Prostate gland (tissue), 2 donors: Measurements from ENCODE around the gene DNAJB1. TPM values are rescaled to one million over a fixed set of nuclear protein-coding genes. Genes with fewer than 3 reads are reported as not detected.
"Not testable (repeated sequence)": the region's sequence is repeated elsewhere in the genome, so short reads cannot be mapped to it uniquely, and the experiment has no call there.

ENCODE experiments used
- DNase-seq: peaks from one replicate; pipeline ENCODE4 v3.0.0-alpha.2; 2019; ENCODE audit warnings: low spot score
- H3K27ac ChIP-seq, 2 donors: fragments of 200-600 bp; sonication (generic); 2 replicates each; pipeline ENCODE4 v1.5.1; 2017 to 2019
- H3K27me3 ChIP-seq: fragments of 200-600 bp; sonication (generic); replicated peaks from 2 replicates; pipeline ENCODE4 v1.5.1; 2019; ENCODE audit not compliant: insufficient read depth
- H3K36me3 ChIP-seq, 2 donors: fragments of 200-600 bp; sonication (generic); 1 replicate in 1 of 2; 2 replicates in 1 of 2; pipeline versions ENCODE4 v1.5.1 to v1.8.1; 2017 to 2019
- H3K4me1 ChIP-seq: fragments of 200-600 bp; sonication (generic); replicated peaks from 2 replicates; pipeline ENCODE4 v1.5.1; 2019
- H3K4me3 ChIP-seq, 2 donors: fragments of 200-600 bp; sonication (generic); 2 replicates each; pipeline ENCODE4 v1.5.1; 2017 to 2019
- H3K9me3 ChIP-seq: fragments of 200-600 bp; sonication (generic); 2 replicates; pipeline ENCODE4 v1.5.1; 2017
- POLR2A ChIP-seq: fragments of 450-650 bp; IDR thresholded peaks from one replicate; pipeline ENCODE4 v1.6.1; 2016; ENCODE audit warnings: antibody characterized with exemption, mild to moderate bottlenecking
- POLR2AphosphoS5 ChIP-seq: sonication (generic); formaldehyde crosslinking; IDR thresholded peaks from one replicate; pipeline ENCODE4 v1.6.1; 2017; ENCODE audit warnings: antibody characterized with exemption
- WGBS: methylation state at CpG from one replicate; pipeline ENCODE4 v1.1.5; 2018; 5-methylcytosine and 5-hydroxymethylcytosine counted together
- intact Hi-C: fragments of 100-400 bp; cut with DNase I; formaldehyde crosslinking; loops from one replicate; pipeline ENCODE4 v1.14.2; 2022
- total RNA-seq, 2 donors: library from RNA; depleted of rRNA; stranded (reverse); fragments of >200 nt; gene quantifications; one replicate each; pipeline ENCODE4 v1.1.0, GENCODE V29; 2016
- TF ChIP-seq, protein P1 (sequence below), 4 experiments: fragments of 200-600 bp in 2 of 4; fragments of 450-650 bp in 2 of 4; sonication (generic) in 2 of 4; IDR thresholded peaks; 1 replicate in 3 of 4; 2 replicates in 1 of 4; pipeline ENCODE4 v1.5.1; 2016 to 2019; ENCODE audit warnings: antibody characterized with exemption in 4 of 4, mild to moderate bottlenecking in 2 of 4, moderate library complexity in 2 of 4

The DNAJB1 gene
- total RNA-seq, 2 donors from 2014 or later, result 91.6 to 108 TPM

DNA sequence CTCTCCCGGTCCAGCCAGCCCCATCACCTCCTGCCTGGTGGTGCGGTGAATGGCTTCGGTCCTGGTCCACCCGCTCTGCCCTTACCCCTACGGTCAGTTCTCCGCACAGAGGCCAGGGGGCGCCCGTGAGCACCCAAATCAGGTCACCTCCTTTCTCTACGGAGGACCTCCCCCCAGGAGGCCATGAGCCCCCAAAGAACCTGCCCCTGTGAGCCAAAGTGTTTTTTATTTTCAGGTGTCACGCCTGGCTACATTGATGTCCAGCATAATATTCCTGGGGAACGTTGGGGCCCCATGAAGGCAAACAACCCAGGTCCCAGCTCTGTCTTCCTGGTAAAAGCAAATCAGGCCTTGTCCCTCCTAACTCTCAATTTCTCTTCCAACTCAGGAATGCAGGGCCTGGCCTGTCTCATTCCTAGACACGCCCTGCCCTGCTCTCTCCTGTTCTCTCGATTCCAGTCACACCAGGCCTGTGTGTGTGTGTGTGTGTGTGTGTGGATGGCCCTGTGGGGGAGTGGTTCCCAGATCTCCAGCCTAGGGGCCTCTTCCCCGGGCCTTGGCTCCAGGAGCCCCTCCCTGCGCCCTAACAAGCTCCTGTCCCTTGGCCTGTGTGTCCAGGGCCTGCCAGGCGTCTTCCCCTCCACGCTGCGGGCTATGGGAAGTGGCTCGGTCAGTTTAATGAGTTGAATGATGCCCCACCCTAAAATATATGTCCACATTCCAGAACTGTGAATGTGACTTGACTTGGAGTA lies 12.5 kb downstream of the DNAJB1 start:
- peak overlapping the region; percentile 75 for H3K27ac ChIP-seq

DNA sequence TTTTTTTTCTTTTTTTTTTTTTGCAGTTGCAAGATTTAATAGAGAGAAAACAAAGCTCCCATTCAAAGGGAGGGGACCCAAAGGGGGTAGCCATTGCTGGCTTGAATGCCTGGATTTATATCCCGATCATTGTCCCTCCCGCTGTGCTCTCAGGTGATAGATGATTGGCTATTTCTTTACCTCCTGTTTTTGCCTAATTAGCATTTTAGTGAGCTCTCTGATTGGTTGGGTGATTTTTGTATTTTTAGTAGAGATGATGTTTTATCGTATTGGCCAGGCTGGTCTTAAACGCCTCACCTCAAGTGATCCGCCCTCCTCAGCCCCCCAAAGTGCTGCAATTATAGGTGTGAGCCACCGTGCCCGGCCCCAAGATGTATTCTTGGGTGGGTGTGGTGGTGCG lies 13.6 kb downstream of the DNAJB1 start:
- H3K36me3 ChIP-seq, H3K4me3 ChIP-seq, H3K27me3 ChIP-seq, H3K27ac ChIP-seq, H3K9me3 ChIP-seq, H3K4me1 ChIP-seq, DNase-seq, intact Hi-C loops: not testable (repeated sequence)
- WGBS, result 89% methylated on average over 8 of the region's 8 CpGs

More for the DNA sequence above, 12.5 kb downstream of the DNAJB1 start:
- Histone ChIP-seq H3K27me3 (no peaks in the 10 kb centered on the region), H3K4me3 (no peak overlapping the region), H3K9me3 (no peaks in the 10 kb centered on the region), H3K4me1 (no peaks in the 10 kb centered on the region), H3K36me3 (no peaks in the 10 kb centered on the region)
- DNase-seq, result peak; percentile 58
- intact Hi-C loops, result no loop called here
- WGBS, result 38% methylated on average over 19 of the region's 19 CpGs
- peak; percentile 23 for TF ChIP-seq POLR2AphosphoS5
- TF ChIP-seq POLR2A, result no peak
- TF ChIP-seq, protein P1, sequence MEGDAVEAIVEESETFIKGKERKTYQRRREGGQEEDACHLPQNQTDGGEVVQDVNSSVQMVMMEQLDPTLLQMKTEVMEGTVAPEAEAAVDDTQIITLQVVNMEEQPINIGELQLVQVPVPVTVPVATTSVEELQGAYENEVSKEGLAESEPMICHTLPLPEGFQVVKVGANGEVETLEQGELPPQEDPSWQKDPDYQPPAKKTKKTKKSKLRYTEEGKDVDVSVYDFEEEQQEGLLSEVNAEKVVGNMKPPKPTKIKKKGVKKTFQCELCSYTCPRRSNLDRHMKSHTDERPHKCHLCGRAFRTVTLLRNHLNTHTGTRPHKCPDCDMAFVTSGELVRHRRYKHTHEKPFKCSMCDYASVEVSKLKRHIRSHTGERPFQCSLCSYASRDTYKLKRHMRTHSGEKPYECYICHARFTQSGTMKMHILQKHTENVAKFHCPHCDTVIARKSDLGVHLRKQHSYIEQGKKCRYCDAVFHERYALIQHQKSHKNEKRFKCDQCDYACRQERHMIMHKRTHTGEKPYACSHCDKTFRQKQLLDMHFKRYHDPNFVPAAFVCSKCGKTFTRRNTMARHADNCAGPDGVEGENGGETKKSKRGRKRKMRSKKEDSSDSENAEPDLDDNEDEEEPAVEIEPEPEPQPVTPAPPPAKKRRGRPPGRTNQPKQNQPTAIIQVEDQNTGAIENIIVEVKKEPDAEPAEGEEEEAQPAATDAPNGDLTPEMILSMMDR (IDR thresholded peaks at IDR 0.05), result peak; percentile 24 to 77 (median 60)

DNA sequence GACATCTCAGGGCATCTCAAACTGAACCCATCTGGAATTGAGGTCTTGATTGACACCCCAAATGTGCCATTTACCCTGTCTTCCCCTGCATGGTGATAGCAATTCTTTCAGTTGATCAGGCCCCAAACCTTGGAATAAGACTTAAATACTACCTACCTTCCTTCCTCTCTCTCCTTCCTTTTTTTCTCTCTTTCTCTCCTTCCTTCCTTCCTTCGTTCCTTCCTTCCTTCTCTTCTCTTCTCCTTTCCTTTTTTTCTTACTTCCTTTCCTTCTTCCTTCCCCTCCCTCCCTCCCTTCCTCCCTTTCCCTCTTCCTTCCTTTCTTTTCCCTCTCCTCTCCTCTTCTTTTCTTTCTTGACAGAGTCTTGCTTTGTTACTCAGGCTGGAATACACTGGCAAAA lies 14.9 kb downstream of the DNAJB1 start:
- no peaks in the 10 kb centered on the region for H3K9me3 ChIP-seq
- no peaks in the 10 kb centered on the region for H3K36me3 ChIP-seq
- no peaks in the 10 kb centered on the region for H3K27me3 ChIP-seq
- no peak overlapping the region for H3K27ac ChIP-seq
- H3K4me3 ChIP-seq, result no peak overlapping the region
- H3K4me1 ChIP-seq, result no peaks in the 10 kb centered on the region
- 100% methylated on average over 1 of the region's 1 CpG for WGBS
- intact Hi-C loops, result no loop called here
- no peak for DNase-seq
- TF ChIP-seq POLR2AphosphoS5 (no peak), POLR2A (no peak)
- TF ChIP-seq, protein P1 (IDR thresholded peaks at IDR 0.05), result no peak

DNA sequence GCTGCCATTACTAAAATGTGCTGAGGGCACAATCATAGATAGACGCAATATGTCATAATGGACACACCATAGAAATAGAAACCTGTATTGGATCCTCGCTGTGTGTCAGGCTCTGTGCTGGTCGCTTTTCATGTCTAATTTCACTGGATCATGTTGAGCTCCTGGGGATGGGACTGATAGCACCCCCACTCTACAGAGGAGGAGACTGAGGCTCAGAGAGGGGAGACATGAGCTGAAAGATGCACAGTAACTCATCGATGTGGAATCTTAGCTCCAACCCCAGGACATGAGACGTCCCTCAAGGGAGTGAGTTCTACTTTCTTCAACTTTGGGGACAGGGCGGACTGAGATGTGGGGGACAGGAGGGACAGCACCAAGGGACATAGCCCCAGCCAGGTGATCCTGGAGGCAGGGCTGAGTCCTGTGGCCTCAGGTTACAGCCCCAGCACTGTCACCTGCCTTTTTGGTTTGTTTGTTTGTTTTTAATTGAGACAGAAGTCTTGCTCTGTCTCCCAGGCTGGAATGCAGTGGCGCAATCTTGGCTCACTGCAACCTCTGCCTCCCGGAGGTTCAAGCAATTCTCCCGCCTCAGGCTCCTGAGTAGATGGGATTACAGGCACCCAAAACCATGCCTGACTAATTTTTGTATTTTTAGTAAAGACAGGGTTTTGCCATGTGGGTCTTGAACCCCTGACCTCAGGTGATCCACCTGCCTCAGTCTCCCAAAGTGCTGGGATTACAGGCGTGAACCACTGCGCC lies 15.7 kb downstream of the DNAJB1 start:
- DNase-seq, result no peak
- H3K27ac ChIP-seq, result no peak overlapping the region

More for the DNA sequence above, 15.7 kb downstream of the DNAJB1 start:
- Histone ChIP-seq H3K4me1 (peaks cover under 1% of the 10 kb centered on the region), H3K9me3 (no peaks in the 10 kb centered on the region), H3K36me3 (no peaks in the 10 kb centered on the region), H3K27me3 (no peaks in the 10 kb centered on the region), H3K4me3 (no peak overlapping the region)
- WGBS, result 80% methylated on average over 11 of the region's 11 CpGs
- intact Hi-C loops, result no loop called here
- TF ChIP-seq, protein P1 (IDR thresholded peaks at IDR 0.05), result no peak
- TF ChIP-seq POLR2A (no peak), POLR2AphosphoS5 (no peak)
